ENCODE results near the gene SUSD4.

DNA sequence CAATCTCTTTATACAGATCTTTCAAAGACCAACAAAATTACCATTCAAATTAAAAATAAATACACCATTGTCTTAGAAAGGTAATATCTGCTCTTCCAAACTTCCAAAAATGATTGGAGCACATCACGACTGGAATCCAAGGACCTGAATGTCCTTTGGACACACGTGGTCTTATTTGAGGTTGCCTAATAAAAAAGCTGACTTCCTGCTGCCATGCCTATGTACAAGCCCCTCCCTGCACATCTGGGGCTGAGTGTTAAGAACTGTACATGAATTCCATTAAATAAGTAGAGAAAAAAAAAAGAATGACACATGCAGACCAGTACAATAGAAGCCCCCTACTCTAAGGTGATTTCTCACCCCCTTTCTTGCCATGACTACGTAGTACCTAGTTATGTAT, 73.6 kb downstream of the SUSD4 start:
- no peak for TF ChIP-seq CTCF (IDR thresholded peaks at IDR 0.05)
- no peak for TF ChIP-seq POLR2AphosphoS5 (IDR thresholded peaks at IDR 0.05)
- no peak for TF ChIP-seq POLR2A (IDR thresholded peaks at IDR 0.05)
- no peak for TF ChIP-seq EP300 (IDR thresholded peaks at IDR 0.05)

Measured in upper lobe of left lung (tissue), 4 donors.